NCI-H1105 treated with DMSO at 0.1 percent for 48 hours (cell line): ENCODE measurements around the gene PKNOX2.

Experiments used
- DNase-seq: peaks from one replicate; lab custom pipeline; 2025; lab: John Stamatoyannopoulos, UW

PKNOX2 gene

DNA sequence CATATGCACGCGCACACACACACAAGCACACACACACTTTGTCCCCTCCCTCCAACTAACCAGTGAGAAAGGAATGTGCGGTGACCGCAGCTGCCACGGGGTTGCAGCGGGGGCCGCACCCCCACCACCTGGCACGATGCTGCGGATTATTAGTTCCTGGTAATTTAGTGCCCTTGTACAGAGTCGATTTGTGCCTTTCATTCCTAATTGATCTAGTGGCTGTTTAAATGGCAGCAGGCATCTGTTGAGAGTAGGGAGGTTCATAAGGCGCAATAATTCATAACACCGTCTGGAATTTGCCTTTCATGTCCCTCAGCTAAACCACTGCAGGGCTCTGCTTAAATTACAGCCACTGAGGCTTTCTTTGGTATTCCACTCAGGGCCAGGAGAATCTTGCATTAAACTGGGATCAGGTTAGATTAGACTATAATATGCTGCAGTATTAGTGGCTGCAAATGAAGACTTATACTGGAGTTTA, 217.8 kb downstream of the PKNOX2 start:
- peak; percentile 70 for DNase-seq

DNA sequence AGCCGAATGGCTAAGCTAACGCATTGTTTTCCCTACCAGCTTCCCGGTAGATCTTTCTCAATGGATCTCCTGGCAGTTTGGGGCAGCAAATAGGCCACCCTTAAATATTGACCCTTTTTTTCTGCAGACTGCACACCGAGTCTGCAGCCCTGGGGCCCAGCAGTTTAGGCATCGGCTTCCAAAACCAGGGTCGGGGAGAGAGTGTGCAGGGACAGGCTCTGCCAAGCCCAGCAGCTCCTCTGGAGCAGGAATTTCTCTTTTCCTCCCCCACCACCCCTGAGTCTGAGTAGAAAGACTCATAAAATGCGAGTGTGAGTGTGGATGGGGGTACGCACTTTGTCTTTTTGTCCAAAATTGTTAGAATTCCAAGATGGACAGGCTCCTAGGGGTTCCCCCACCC, 218.3 kb downstream of the PKNOX2 start:
- DNase-seq = no peak

DNA sequence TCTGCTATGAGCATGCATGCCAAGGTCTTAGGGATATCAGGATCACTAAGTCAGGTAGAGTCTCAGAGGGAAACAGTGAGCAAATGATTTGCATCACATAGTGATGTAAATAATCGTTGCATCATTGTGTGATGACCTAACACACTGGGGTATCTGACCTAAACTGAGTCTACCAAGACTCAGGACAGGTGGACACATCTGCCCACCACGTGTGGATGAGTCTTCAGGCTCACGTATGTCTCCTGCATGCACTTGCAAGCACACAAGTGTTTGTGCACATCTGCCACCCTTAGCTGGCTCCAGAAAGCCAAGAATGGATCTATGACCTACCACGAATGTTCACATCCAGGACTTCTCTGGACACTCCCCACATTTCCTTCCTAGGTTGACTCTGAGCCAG, 220.3 kb downstream of the PKNOX2 start:
- DNase-seq = no peak

DNA sequence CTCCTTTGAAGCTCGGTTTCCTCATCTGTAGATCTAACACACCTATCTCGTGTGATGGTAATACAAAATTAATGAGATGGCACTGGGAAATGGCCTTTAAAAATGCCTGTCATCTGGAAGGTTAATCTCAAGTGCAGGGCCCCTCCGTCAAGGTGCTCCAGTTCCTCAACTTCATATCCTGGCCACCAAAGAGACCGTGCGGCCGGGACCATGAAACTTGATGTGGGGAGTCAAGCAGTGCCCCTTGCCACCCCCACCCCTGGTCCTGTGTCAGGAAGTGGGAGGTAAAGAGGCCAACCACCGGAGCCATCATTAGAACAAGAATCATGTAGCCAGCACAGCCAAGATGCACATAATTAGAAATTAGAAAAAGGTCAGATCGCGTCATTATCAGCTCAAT, 223.3 kb downstream of the PKNOX2 start:
- DNase-seq = no peak

DNA sequence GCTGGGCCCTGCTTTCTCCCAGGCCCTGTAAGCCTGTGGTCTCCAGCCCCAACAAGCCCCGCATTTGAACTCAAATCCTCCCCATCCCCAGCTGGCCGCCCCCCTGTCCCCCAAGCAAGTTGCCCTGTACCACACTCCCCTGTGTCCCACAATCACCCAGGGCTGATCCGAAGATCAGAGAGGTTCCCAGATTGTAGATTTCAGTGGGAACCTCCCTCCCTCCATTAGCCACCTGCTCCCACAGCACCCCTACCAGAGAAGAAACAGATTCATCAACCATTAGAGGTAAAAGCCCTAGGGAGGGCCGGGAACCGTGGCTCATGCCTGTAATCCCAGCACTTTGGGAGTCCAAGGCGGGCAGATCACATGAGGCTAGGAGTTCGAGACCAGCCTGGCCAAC, 224.1 kb downstream of the PKNOX2 start:
- no peak for DNase-seq

DNA sequence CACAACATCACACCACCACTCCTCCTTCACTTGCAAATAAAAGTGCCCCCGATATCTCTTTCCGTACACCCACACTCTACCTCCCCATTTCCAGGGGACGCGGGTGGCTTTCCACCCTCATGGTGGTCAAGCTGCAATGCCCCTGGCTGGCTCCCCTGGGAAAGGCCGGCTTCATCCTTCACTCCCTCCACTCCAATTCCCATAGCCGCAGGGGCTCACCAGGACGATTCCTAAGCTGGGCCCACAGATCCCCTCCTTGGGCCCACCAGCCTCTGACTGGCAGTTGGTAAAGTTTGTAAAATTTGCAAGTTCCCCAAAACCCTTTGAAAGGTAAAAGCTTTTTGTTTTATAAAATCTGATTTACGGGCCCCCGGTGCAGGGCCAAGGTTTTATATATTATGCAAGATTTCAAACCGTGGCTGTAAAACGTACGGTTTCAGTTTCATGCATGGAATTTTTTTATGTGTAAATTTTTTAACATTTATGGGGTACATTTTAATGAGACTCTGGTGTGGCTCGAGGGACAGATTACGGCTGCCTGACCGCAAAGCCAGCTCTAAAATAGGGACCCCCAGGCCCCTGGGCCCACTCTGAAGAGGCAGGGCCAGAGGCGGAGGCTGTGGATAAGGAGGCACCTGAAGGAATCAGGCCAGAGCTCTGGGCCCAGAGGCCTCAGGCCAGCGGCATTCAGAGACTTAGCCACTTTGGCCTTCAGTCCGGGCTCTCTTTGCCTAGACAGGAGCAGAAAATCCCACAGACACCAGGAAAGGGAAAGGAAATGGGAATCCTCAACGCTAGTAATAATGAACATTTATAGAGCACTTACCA, 225.0 kb downstream of the PKNOX2 start:
- DNase-seq = no peak

DNA sequence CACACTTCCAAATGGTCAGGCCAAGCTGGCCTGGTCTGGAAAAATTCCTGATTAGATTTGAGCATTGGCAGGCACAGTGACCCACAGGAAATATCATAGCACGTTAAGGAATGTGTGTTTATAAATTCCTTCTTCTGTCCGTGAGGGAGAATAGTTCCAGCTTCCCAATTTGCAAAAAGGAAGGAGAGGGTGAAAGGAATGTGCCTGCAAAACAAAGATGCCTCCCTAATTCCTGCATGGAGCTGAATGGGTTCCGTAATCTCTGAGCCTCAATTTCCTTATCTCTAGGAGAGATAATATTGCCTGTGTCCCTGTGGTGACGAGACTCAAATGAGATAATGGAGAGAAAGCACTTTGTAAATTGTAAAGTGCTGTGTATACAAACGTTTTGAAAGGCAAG, 226.4 kb downstream of the PKNOX2 start:
- DNase-seq = no peak

DNA sequence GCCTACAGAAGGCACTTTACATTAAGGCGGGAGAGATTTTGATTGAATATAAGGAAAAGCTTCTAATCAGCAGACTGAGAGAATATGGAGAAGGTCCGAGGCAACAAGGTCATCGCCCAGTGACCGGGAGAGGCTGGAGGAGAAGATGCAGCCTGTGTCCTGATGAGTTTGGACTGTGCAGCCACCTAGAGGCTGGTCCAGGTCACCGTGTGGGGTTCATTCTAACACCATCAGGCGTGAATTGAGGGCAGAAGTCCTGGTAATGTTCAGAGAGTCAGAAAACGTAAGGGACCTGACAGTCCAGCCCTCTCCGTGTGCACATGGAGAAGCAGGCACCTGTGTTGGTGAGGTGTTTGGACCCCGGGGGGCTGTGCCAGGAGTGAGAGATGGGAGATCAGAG, 228.8 kb downstream of the PKNOX2 start:
- no peak for DNase-seq

DNA sequence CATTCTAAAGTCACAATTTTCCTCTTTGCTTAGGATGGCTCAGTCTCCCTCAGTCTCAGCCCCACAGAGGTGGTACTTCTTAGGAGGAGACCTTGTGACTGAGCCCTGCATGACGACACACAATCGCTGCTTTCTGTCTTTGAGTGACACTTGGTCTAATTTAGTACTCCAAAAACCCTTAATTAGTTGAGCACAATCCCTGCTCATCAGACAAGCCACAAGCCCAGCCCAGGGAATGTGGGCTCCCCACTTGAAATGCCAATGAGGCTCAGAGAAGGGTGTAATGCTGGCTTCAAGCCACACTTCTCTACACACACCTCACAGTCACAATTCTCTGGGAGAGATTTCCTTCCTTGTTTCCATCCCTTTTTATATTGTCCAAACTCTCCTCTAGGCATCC, 229.7 kb downstream of the PKNOX2 start:
- peak; percentile 41 for DNase-seq

DNA sequence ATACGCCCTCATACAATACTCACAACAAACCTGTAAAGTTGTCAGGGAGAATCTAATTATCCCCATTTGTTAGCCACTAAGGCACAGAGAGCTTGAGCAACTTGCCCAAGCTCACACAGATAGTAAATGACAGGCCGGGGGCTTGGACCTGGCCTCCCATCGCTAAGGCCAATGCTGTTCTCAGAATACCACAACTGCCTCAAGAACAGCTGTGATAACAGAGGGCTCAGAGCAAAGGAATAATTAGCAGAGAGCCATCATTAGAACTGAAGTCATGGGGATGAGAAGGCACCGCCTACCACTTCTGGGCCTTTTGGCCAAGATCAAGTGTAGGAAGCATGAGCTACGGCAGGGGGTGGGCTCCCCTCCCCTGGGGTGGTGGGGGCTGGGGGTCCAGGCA, 232.9 kb downstream of the PKNOX2 start:
- no peak for DNase-seq

DNA sequence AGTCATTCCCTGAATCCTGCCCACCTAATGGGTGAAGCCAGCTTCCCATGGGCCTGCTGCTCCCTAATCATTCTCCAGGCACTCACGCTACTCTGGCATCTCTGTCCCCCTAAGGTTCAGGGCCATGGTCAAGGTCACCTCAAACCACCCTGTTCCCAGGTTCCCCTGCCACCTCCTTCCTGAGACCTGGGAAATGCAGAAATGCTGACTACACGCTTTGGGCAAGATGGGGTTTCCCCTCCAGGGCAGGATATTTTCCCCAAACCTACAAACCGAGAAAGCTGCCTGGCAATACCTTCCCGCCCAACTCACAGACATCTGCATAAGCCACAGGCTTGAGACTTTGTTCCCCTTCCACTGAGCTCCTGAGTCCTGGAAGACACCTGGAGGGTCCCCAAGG, 233.9 kb downstream of the PKNOX2 start:
- no peak for DNase-seq

DNA sequence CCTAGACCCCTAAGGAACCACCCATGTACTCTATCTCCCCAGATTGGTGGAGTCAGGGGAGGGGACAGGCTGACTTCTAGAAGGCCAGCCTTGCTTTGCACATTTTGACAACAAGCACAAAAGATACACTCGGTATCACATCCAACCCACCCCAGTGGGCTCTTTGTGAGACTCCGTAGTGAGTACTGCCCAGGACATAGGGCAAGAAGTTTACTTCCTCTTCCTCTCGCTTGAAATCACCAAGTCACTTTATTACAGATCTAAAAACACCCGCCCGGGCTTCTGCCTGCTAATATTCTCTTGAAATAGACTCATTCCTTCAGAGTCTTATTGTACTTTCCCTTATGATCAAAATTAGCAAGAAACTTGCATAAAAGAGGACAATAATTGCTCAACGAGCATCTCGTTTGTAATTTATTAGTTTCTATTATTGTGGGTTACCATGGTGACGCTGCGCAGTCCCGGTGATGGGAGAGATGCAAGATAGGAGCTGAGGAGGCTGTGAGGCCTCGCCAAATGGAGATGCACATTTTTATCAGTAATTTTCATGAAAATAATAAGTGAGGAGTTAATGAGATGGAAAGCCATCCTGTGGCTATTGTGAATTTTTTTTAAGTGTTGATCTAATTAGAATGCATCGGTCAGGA, 234.6 kb downstream of the PKNOX2 start:
- DNase-seq = no peak

DNA sequence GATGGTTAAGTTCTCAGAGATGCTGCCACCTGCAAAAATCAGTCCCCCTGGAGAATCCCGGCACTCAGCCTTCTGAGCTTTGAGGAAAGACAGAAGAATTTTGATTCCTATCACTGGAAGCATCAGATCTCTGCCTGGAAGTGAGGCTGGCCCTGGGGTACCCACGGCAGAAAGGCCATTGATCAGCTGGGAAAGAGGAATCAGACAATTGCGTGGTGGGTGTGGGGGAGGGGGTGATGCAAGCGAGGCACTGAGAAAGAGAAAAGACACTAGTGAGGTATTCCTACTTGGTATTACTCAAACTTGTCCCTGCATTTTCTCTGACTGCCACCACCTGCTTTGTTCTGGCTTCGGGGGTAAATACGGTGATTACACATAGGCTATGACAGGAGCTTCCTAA, 235.4 kb downstream of the PKNOX2 start:
- DNase-seq = no peak

DNA sequence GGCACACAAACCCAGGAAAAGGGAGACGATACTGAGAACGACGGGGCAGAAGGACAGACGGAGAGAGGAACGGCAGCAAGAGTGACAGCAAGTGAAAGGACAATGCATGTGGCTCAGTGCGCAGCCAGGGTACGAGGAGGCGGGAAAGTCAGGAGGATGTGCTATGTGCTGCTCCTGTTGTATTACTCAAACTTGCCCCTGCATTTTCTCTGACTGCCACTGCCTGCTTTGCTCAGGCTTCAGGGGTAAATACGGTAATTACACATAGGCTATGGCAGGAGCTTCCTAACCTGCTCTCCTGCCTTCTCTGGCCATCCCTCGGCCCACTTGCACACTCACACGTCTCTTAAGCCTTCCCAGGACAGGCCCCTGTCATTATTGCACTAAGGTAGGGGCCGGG, 236.7 kb downstream of the PKNOX2 start:
- DNase-seq = no peak

DNA sequence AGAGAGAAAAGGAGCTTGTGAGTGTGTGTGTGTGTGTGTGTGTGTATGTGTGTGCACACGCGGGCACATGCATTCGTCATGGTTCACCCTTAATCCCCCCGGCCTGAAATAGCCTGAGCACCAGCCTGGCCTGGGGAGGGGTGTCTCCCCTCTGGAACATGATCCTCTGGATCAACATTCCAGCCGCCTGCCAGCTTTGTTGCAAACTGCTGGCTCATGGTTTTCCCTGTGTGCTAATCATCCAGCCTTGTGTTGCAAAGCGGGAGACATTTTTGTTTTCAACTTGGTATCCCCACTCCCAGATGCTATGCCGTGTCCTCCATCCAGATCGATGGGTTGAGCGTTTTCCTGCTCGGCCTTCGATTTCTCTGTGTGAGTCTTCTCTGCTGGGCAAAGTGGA, 237.2 kb downstream of the PKNOX2 start:
- DNase-seq = no peak

DNA sequence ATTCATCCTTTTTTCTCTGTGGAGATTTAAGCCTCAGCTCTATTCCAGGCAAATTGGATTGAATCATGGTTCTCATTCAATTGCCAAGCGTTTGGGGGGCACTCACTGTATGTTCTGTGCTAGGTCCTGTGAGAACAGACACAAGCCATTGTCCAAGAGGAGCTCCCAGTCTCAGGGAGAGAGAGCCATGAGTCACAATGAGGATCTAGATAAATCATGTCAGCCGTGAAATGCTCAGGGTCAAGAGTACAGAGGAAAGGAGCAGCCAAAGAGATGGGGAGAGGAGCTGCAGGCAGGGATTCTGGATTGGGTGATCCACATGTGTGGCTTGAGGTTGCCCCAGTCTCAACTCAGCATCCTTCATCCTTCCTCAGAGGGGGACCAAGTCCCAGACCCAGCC, 237.9 kb downstream of the PKNOX2 start:
- DNase-seq = no peak

DNA sequence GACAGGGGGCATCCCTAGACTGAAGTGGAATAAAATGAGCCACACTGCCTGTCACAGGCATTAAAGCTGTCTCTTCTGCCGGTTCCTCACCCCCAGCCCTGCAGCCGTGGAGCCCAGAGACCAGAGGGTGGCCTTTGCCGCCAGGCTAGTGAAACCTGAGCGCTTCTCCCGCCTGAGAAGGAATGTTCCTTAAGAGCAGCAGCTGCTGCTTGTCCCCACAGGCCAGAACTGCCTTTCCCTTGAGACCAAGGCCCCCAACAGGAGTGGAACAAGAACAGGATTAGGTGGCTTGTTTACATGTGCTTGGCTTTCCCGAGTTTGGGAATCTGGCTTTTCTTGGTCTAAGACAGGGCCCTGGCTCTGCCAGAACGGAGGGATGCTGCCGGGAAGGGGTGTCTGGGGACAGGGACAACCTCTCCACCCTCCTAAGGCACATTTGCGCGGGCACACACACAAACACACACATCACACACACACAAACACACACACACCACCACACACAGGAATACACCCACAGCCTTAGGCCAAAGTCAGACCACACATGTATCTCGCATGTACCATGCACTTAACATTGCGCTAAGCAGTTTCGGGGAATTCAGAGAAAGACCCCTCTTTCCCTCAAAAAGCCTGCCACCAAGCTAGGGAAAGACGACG, 239.7 kb downstream of the PKNOX2 start:
- DNase-seq = no peak

DNA sequence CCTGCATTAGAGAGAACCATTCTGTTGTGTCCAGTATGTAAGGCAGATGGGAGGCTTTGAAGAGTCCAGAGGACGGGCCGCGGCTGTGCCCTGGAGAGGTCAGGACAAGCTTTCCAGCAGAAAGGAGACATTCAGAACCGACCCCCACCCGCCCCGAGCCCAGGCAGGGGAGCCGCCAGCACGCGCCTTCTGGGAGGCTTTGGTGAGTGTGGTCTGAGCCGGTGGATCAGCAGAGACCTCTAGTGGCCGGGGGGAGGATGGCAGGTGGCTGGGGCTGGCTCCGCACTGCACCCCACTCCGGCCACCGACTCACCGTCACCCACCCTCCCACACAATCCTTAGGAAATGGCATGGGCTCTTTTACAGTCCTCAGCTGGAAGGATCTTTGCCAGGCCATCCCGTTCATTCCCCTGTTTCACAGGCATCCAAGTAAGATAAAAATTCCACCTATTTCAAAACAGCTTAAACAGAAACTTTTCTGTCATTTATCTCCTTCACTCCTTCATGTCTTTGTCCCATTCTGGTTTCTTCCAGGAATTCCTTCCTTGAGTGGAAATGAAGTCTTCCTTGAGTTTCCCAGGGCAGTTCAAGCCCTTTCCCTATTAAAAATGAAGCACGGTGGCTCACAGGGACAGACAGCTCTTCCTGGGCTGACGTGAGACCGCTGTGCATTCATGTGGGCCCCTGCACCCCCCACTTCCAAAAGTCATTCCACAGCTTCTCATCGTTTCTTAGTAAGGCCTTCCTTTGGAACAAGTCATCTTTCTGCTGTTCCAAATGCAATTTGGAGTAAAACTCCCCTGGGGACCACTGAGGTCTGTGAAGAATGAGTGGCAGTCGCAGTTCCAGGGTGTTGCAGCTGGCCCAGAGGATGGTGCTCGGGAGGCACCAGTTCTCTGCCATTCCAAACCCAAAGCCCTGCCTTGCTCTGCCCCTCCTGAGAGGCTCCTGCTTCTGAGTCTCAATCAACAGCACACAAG, 240.6 kb downstream of the PKNOX2 start:
- DNase-seq = peak; percentile 59

DNA sequence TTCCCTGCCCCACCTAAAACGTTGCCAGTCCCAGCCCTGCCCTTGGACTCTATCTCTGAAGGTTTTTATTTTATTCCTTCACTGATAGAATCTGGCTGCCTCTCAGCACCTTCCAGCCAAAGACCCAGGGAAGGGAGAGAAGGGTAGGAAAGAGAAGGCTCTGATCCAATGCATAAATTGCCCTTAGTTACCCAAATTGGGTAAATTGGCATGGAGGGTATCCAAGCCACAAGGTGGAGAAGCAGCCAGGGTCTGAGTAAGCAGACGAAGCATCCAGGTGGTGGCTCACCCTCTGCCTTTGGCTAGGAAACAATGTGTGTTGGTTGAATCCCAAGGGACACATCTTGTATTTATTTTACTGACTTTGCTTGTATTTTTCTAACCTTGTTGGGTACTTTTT, 242.5 kb downstream of the PKNOX2 start:
- DNase-seq = no peak

DNA sequence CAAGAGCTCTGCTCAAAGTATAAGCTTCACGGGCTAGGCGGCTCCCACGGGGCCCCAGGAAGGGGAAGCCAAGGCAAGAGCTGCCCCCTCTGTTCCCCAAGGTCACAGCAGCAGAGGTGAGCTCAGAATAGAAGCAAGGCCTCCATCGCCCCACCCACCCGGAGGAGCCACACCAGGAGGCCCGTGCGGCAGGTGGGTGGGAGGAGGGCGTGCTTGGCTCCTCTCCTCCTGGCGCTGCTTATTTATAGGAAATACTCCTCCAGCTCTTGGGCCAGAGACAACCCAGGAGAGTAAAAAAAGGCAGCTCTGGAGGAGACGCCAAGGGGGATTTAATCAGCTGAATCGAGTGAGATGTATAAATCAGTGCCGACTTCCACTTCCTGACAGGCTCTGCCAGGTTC, 243.8 kb downstream of the PKNOX2 start:
- no peak for DNase-seq

DNA sequence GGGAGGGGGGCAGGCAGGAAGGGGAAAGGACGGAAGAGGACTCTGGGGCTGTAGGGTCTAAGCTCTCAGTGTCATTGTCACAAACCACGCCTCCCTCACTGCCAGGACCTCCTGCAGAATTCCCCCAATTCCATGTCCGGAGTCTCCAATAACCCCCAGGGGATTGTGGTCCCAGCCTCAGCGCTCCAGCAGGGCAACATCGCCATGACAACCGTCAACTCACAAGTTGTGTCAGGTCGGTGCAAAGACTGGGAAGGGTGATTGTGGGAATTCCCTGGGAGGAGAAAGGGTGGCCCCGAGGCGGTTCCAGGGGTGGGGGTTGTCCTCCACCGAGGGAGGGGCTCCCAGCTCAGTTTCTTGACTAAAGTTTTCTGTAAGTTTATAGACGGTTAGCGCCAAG, 245.5 kb downstream of the PKNOX2 start:
- peak; percentile 17 for DNase-seq

DNA sequence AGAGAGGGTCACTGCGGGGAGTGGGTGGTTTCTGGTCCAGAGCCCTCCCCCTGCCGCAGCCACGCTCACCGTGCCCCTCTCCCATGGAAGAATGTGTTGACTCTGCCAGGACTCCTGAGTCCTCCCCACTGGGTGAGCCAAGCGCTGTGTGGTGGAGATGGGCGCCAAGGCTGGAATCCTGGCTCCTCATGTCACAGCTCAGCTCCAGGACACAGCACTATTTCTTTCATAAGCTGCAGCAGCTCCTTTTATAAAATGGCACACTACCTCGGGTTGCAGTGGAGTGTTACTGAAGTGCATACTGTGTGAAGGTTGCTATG, 247.6 kb downstream of the PKNOX2 start:
- no peak for DNase-seq
